GM21717 (cell line): ENCODE measurements around the gene RIC8A.

Experiments
- ATAC-seq: cut with Tn5 transposase; IDR thresholded peaks from one replicate; pipeline ENCODE4 v1.9.1; 2021; ENCODE audit warnings: mild to moderate bottlenecking, moderate library complexity; ENCODE audit not compliant: unreplicated experiment

The RIC8A gene

GRCh38 chr11:240315-240714, 32.8 kb downstream of the RIC8A start:
- ATAC-seq, result no peak

GRCh38 chr11:241634-242033, 34.1 kb downstream of the RIC8A start:
- ATAC-seq, result no peak

DNA sequence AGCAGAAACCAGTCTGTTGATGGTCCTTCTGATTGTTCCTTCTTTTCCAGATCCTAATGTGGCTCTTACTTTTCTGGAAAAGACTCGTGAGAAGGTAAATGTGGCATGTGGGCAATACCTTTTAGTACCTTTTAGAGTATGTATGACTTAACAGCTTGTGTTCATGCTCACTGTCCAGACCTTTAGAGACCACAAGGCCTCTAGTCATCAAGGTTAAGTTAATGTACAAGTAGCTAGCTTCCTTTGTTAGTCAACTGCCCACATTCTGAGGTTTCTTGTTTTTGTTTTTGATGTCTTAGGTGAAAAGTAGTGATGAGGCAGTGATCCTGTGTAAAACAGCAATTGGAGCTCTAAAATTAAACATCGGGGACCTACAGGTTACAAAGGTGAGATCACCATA, 36.9 kb downstream of the RIC8A start:
- ATAC-seq, result no peak

DNA sequence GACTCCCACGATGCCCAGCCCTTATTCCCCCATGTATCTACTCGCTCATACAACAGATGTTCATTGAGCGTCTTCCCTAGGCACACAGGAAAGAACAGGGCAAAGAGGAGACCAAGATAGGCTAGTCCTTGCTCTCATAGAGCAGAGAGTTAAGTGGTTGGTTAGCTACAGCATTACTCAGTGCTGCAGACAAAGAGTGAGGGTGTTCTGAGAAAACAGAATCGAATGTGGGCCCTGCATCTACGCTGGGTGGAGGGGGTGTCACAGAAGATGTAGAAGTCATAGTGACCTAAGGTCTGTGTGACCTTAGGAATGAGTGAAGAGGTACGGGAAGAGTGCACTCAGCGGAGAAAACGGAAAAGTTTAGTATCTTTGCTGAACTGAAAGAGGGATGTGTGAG, 41.6 kb downstream of the RIC8A start:
- no peak for ATAC-seq

- ATAC-seq, result no peak
Observed at GRCh38 chr11:250274-250673, 42.8 kb downstream of the RIC8A start.

- no peak for ATAC-seq
Observed at GRCh38 chr11:250740-251299, 43.3 kb downstream of the RIC8A start.

DNA sequence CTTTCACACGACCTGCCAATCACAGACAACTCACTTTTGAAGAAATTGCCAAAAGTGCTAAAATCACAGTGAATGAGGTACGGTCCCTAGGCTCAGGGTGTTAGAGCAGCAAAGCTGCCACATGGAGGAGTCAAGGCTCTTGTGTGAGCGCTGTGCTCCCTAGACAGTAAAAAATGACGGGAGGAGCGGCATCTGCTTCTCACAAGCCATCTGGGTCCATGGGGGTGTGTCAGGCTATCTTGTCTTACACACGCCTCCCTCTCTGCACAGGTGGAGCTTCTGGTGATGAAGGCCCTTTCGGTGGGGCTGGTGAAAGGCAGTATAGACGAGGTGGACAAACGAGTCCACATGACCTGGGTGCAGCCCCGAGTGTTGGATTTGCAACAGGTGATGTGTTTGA, 44.0 kb downstream of the RIC8A start:
- ATAC-seq, result no peak

DNA sequence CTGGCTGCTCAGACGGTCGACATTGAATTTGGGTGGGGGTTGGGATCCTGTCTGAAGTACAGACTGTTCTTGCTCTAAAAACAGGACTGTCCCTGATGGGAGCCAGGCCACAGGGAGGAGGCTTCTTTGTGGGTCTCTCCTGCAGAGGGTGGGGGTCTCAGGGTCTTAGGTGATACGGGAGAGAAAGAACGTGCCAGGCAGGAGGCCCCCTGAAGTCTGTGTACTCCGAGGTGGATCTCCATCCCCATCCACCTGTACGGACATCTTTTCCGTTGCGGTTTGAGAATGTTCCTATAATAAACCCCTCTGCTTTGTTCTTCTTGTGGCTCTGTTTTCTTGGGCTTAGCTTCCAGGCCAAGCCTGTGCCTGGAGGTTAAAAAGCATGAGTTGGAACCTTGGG, 45.2 kb downstream of the RIC8A start:
- no peak for ATAC-seq

- ATAC-seq, result no peak
Observed at GRCh38 chr11:253160-253885, 45.8 kb downstream of the RIC8A start.

DNA sequence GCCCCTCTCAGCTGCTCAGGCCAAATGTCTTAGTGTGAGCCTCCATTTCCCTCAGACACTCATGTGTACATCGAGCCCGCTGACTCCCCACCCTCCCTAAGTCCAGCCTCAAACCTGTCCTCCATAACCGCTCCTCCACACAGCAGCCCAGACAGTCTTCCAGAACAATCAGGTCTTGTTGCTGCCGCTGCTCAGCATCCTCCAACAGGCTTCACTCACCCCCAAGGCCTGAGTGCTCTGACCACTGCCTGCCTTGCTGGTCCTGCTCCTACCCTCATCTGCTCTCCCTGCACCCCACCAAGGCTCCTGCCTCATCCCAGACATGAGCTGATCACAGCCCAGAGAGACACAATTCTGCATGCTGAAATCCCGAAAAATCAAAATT, 46.4 kb downstream of the RIC8A start:
- no peak for ATAC-seq

DNA sequence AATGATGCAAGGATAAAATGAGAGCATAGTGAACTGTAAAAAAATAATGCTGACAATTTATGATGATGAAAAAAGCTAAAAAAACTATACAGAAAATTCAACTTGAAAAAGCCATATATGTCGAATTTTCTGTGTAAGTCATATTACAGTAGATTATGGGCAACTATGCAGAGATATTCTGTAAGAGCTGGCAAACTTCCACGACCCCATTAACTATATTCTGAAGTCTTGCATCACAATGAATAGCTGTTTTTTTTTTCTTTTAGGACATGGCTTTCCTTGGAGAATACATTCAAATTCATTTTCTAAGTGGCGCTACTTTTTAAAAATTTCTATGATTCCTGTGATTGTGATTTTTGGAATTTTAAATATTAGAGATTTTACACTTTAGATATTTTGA, 47.7 kb downstream of the RIC8A start:
- ATAC-seq, result no peak

DNA sequence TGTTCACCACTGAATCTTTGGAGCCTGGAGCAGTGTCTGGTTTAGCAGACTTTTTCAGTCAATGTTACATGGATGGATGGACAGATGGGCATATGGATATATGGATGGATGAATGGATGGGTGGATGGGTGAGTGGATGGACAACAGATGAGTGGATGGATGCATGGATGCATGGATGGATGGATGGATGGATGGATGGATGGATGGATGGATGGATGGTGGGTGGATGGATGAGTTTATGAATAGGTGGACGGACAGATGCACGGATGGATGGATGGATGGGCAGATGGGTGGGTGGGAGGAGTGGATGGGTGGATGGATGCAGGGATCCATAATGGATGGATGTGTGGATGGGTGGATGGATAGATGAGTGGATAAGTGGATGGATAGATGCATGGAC, 48.3 kb downstream of the RIC8A start:
- no peak for ATAC-seq

DNA sequence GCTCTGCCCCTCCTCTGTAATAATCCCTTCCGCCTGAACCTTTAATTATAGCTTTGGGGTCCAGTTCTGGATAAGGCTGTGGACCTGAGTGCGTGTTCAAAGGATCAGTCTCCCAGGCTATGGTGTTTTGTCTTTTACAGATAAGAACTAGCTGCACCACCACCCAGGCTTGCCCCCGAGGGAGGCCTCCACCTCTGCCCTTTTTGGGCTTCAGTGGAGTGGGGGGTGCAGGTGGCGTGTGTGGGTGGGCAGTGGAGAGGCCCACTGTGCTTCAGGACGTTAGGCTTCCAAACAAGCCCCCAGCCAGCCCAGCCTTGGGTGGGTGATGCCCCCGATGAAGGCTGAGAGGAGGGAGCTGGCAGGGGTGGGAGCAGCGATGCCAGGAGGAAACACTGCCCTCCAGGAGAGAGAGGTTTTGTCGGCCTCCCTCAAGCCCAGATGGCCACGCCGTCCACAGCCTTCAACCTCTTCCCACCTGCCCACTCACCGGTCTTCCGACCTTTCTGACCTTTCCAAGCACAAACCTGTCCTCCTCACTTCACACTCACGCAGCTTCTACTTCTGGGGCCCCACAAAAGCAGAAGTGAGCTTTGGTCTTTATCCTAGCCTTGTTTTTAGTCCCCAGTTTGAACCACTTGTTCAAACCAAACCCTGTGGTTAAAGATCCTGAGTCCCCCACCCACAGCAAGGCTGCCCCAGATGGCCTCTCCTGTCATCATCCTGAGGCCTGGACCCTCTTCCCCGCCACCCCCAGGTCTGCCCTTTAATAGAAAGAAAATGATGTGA, 49.6 kb downstream of the RIC8A start:
- ATAC-seq, result no peak

DNA sequence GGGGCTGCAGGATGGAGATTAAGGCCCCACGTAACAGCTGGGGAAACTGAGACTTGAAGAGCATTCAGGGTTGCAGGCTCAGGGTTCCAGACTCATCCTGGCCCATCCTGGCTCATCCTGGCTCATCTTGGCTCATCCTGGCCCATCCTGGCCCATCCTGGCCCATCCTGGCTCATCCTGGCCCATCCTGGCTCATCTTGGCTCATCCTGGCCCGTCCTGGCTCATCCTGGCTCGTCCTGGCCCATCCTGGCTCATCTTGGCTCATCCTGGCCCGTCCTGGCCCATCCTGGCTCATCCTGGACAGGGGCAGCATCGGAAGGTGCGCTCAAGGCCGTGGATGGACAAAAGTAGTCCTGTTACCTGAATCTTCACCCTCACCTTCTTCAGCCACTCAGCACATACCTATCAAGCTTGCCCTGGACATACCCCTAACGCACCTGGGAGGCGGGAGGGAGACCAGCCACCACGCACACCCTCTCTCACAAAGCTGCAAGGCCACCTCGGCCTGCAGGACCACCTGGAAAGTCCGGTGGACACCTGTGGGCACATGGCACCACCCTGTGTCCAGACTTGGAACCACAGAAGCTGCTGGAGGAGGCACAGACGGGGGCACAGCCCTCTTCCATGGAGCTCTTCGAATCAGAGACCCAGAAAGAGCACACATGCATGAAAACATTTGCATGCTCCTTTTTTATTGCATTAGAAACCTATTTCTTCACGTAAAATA, 50.4 kb downstream of the RIC8A start:
- no peak for ATAC-seq

DNA sequence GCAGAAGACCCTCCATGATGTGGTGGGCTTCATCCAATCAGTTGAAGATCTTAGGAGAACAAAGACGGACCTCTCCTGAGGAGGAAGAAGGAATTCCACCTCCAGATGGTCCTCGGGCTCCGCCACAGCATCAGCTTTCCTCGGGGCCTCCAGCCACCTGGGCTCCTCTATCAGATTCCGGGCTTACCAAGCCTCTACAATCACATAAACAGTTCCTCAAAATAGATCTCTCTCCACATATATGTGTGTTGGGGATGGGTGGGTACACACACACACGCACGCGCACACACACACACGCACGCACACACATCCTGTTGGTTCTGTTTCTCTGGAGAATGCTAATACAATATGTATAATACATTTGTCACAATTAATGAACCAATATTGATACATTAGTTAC, 51.9 kb downstream of the RIC8A start:
- ATAC-seq, result no peak

- ATAC-seq, result no peak
Observed at GRCh38 chr11:261624-262023, 54.1 kb downstream of the RIC8A start.
